ENCODE measurements around the gene PCDH15.

DNA sequence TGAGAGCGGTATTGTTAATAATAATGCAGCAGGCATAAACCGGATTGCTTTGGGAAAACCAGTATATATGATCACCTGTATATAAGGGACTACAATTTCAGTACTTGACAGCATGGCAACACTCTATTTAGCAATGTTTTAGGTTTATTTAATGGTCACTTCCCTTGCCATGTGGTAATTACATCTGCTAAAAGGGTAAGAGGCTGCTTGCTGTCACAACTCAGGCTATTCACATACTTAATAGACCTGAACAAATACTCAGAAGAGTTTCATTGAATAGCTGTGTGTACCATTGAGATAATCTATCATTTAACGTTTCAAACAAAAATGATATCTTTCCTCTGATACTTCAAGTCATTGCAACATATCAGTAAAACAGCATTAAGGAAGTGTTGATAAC is 90.1 kb downstream of the PCDH15 start:
- no peak for TF ChIP-seq POLR2A (IDR thresholded peaks at IDR 0.05)
- TF ChIP-seq, protein P1, sequence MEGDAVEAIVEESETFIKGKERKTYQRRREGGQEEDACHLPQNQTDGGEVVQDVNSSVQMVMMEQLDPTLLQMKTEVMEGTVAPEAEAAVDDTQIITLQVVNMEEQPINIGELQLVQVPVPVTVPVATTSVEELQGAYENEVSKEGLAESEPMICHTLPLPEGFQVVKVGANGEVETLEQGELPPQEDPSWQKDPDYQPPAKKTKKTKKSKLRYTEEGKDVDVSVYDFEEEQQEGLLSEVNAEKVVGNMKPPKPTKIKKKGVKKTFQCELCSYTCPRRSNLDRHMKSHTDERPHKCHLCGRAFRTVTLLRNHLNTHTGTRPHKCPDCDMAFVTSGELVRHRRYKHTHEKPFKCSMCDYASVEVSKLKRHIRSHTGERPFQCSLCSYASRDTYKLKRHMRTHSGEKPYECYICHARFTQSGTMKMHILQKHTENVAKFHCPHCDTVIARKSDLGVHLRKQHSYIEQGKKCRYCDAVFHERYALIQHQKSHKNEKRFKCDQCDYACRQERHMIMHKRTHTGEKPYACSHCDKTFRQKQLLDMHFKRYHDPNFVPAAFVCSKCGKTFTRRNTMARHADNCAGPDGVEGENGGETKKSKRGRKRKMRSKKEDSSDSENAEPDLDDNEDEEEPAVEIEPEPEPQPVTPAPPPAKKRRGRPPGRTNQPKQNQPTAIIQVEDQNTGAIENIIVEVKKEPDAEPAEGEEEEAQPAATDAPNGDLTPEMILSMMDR (IDR thresholded peaks at IDR 0.05): no peak
